WTC11 (cell line): Measurements from ENCODE around the gene VWA2.

Source experiments
- ELF4 ChIP-seq: sonication (generic); formaldehyde crosslinking; IDR thresholded peaks from 2 replicates; pipeline ENCODE4 v1.8.1; 2022; ENCODE audit warnings: low read depth, mild to moderate bottlenecking, moderate library complexity, missing genetic modification reagents
- ZNF512 ChIP-seq: sonication (generic); formaldehyde crosslinking; IDR thresholded peaks from 2 replicates; pipeline ENCODE4 v1.8.1; 2022; ENCODE audit warnings: missing genetic modification reagents, borderline replicate concordance
- TF ChIP-seq, protein P1 (sequence below): fragments of 200-600 bp; IDR thresholded peaks from 2 replicates; pipeline ENCODE4 v1.8.0; 2022; ENCODE audit warnings: antibody characterized with exemption

- TF ChIP-seq, protein P1, sequence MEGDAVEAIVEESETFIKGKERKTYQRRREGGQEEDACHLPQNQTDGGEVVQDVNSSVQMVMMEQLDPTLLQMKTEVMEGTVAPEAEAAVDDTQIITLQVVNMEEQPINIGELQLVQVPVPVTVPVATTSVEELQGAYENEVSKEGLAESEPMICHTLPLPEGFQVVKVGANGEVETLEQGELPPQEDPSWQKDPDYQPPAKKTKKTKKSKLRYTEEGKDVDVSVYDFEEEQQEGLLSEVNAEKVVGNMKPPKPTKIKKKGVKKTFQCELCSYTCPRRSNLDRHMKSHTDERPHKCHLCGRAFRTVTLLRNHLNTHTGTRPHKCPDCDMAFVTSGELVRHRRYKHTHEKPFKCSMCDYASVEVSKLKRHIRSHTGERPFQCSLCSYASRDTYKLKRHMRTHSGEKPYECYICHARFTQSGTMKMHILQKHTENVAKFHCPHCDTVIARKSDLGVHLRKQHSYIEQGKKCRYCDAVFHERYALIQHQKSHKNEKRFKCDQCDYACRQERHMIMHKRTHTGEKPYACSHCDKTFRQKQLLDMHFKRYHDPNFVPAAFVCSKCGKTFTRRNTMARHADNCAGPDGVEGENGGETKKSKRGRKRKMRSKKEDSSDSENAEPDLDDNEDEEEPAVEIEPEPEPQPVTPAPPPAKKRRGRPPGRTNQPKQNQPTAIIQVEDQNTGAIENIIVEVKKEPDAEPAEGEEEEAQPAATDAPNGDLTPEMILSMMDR = no peak
- no peak for TF ChIP-seq ELF4
- no peak for TF ChIP-seq ZNF512
Observed at GRCh38 chr10:114291516-114291915, 52.5 kb downstream of the VWA2 start.
